ENCODE results near the gene RHBDD1. TPM values are rescaled to one million over a fixed set of nuclear protein-coding genes. Genes with fewer than 3 reads are reported as not detected.

RHBDD1 gene, protein sequence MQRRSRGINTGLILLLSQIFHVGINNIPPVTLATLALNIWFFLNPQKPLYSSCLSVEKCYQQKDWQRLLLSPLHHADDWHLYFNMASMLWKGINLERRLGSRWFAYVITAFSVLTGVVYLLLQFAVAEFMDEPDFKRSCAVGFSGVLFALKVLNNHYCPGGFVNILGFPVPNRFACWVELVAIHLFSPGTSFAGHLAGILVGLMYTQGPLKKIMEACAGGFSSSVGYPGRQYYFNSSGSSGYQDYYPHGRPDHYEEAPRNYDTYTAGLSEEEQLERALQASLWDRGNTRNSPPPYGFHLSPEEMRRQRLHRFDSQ
- total RNA-seq, result 7.0 and 9.7 TPM in 2 replicates

GRCh38 chr2:226835796-226836547 lies at the start of gene RHBDD1:
Gene RHBDD1 (plus strand): TSS chr2:226836054. CDS start chr2:226864694, 28,640 bp downstream.

DNA sequence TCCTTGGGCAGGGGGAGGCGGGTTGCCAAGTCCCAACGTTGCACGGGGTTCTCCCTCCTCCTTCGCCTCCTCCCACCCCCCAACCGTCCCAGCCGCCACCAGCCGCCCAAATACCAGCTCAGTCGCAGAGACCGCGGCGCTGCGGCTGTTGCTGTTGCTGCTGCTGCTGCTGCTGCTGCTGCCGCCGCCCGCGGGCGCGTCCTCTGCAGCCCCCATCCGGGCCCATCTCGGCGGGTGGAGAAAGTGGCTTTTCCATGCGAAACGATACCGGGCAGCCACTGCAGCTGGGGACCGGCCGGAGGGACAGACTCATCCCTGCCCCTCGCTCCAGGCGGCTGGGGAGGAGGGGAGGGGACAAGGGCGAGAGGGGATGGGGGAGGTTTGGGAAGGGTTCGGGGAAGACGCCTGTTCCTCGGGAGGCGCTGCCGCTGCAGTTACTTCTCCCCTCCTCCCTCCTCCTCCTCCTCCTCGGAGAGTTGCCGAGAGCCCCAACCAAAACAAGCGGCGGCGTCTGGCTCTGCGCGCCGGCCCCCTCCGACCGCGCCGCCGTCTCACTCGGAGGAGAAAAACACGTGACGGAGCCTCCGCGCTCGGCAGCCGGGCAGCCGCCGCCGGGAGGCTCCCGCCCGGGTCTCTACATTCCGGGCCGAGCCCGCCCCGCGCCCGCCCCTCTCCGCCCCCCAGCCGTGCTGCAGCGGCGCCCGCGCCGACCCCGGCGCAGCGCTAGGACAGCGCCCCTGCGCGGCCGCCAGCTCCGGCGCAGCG lies 36.5 kb upstream of the RHBDD1 start, which contains the start of gene IRS1:
IRS1 (minus strand) TSS at position 610 of the 765 bp plus-strand sequence. CDS start 1,082 bp downstream, outside the sequence.

Other genes starting within 250 kb of the RHBDD1 start
- 13.3 and 17.3 TPM in 2 replicates for gene IRS1, start 36.2 kb upstream of the RHBDD1 start, total RNA-seq